Anterior cingulate cortex (tissue), 58 donors: ENCODE data around the gene ZKSCAN1.
"Not testable (repeated sequence)": the region's sequence is repeated elsewhere in the genome, so short reads cannot be mapped to it uniquely, and the experiment has no call there.

ENCODE experiments used
- DNase-seq, 58 donors: peaks; one replicate each; lab custom pipeline; 2025; lab: John Stamatoyannopoulos, UW

ZKSCAN1 gene

GRCh38 chr7:99997545-99998137, 17.8 kb upstream of the ZKSCAN1 start:
- peak in 26 of 58 donors; percentile 5 to 41 (median 24) for DNase-seq

GRCh38 chr7:100000239-100000638, 15.2 kb upstream of the ZKSCAN1 start:
- DNase-seq: no peak

GRCh38 chr7:100003711-100004661, 11.4 kb upstream of the ZKSCAN1 start:
- peak in 42 of 58 donors; percentile 6 to 81 (median 48) for DNase-seq

- no peak for DNase-seq
These were observed 7.5 kb upstream of the ZKSCAN1 start for GRCh38 chr7:100007887-100008286.

- DNase-seq: no peak
These were observed 6.9 kb upstream of the ZKSCAN1 start for GRCh38 chr7:100008525-100008924.

DNA sequence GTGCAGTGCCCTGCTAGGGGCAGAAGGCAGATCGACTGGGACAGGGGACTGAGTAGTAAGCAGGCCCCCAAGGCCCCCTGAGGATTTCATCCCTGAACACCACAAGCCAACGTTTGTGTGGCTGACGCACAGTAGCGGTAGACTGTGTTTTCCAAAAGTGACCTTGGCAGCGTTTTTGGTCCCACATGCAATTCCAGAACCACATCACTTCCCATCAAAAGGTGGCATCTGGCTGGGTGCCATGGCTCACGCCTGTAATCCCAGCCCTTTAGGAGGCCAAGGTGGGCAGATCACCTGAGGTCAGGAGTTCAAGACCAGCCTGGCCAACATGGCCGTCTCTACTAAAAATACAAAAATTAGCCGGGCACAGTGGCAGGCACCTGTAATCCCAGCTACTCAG, 5.4 kb upstream of the ZKSCAN1 start:
- DNase-seq: not testable (repeated sequence)

GRCh38 chr7:100010901-100011300, 4.5 kb upstream of the ZKSCAN1 start:
- DNase-seq: no peak

- peak in 1 of 58 donors; percentile 1 for DNase-seq
These were observed 3.9 kb upstream of the ZKSCAN1 start for GRCh38 chr7:100011516-100011915.

DNA sequence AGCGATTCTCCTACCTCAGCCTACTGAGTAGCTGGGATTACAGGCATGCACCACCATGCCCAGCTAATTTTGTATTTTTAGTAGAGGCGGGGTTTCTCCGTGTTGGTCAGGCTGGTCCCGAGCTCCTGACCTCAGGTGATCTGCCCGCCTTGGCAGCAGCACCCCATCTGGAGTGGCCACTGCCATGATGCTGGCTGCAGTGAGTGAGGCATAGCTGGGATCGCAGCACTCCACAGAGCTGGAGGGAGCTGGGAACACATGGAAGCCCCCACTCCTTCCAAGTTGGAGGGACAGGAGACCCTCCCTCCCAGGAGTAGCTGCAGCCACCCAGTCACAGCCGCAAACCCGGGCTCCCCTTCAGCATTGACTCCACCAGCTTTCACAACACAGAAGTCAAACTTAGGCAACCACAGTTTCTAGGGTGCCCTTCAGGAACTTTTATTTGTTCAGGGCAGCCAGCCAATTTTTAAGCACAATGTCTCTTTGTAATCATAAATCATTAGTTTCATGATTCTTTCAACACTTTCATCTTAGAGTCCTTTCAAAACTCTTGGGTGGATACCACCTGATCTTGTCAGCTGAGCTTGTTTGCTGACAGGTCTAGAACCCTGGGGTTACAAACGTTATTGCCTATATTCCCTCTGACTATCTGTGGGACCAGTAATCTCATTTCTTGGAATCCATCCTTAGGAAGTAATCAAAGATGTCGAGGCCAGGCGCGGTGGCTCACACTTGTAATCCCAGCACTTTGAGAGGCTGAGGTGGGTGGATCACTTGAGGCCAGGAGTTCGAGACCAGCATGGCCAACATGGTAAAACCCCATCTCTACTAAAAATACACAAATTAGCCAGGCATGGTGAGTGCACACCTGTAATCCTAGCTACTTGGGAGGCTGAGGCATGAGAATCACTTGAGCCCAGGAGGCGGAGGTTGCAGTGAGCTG, 2.7 kb upstream of the ZKSCAN1 start:
- peak in 1 of 58 donors; percentile 9 for DNase-seq

- DNase-seq: no peak
These were observed 2.1 kb upstream of the ZKSCAN1 start for GRCh38 chr7:100013328-100013676.

DNA sequence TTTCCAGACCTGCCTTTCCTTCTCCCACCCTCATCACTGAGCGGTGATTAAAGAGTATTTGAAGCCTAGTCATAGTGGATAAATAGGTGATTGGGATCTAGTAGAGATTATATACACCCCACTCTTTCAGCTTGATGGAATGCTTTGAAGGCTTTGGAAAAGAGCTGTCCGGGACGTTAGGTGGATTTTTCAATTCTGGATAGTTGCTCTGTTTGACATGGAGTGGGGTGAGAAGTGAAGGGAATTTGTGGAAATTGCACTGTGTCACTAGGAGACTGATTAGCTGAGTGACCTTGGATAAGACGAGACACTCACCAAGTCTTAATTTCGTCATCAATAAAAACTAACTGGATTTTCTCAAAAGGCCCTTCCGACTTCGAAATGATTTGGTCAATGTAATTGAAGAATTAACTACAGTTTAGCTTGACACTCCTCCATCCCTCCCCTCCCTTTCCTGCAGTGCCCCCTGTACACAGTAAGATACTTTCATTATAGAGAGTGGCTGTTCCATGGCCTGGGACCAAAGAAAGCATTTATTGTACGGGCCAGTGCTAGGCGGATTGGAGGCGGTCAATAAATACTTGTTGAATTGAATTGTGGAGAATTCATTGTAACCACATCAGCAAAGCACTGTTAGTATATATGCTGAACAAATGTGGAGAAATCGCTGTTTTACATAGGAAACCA, 962 bp downstream of the ZKSCAN1 start:
- peak in 42 of 58 donors; percentile 3 to 90 (median 50) for DNase-seq

- DNase-seq: peak in 7 of 58 donors; percentile 5 to 15 (median 11)
These were observed 1.9 kb downstream of the ZKSCAN1 start for GRCh38 chr7:100017300-100017699.

- DNase-seq: no peak
These were observed 2.5 kb downstream of the ZKSCAN1 start for GRCh38 chr7:100017875-100018274.

- no peak for DNase-seq
These were observed 4.5 kb downstream of the ZKSCAN1 start for GRCh38 chr7:100019908-100020307.

- no peak for DNase-seq
These were observed 5.9 kb downstream of the ZKSCAN1 start for GRCh38 chr7:100021297-100021696.

- DNase-seq: no peak
These were observed 7.2 kb downstream of the ZKSCAN1 start for GRCh38 chr7:100022621-100023020.

- DNase-seq: no peak
These were observed 8.1 kb downstream of the ZKSCAN1 start for GRCh38 chr7:100023526-100023925.

DNA sequence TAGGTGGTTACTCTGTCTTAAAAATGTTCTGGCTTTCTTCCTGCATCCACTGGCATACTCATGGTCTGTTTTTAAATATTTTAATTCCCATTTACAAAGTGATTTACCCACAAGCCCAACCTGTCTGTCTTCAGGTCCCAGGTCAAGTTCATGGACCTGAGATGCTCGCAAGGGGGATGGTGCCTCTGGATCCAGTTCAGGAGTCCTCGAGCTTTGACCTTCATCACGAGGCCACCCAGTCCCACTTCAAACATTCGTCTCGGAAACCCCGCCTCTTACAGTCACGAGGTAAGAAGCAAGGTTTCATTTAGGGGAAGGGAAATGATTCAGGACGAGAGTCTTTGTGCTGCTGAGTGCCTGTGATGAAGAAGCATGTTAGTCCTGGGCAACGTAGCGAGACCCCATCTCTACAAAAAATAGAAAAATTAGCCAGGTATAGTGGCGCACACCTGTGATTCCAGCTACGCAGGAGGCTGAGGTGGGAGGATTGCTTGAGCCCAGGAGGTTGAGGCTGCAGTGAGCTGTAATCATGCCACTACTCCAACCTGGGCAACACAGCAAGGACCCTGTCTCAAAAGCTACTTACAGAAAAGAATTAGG, 8.7 kb downstream of the ZKSCAN1 start:
- DNase-seq: no peak

DNA sequence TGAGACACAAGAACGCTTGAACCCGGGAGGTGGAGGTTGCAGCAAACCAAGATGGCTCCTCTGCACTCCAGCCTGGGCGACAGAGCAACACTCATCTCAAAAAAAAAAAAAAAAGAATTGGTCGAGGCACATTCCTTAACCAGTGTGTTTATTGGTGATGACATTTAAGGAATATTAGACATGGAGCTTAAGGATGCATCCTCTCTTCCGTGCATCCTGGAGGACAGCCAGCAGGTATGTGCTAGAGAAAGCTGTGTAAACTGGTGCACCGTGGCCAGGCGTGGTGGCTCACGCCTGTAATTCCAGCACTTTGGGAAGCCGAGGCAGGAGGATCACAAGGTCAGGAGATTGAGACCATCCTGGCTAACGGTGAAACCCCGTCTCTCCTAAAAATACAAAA, 11.8 kb downstream of the ZKSCAN1 start:
- DNase-seq: no peak

GRCh38 chr7:100029596-100029995, 14.2 kb downstream of the ZKSCAN1 start:
- no peak for DNase-seq
